ENCODE data around the gene STPG4. TPM values are rescaled to one million over a fixed set of nuclear protein-coding genes. Genes with fewer than 3 reads are reported as not detected.
"Not testable (repeated sequence)": the region's sequence is repeated elsewhere in the genome, so short reads cannot be mapped to it uniquely, and the experiment has no call there.

Gene STPG4
- total RNA-seq, 2 donors from 2014 or later = 0.21 TPM; not detected in 1

DNA sequence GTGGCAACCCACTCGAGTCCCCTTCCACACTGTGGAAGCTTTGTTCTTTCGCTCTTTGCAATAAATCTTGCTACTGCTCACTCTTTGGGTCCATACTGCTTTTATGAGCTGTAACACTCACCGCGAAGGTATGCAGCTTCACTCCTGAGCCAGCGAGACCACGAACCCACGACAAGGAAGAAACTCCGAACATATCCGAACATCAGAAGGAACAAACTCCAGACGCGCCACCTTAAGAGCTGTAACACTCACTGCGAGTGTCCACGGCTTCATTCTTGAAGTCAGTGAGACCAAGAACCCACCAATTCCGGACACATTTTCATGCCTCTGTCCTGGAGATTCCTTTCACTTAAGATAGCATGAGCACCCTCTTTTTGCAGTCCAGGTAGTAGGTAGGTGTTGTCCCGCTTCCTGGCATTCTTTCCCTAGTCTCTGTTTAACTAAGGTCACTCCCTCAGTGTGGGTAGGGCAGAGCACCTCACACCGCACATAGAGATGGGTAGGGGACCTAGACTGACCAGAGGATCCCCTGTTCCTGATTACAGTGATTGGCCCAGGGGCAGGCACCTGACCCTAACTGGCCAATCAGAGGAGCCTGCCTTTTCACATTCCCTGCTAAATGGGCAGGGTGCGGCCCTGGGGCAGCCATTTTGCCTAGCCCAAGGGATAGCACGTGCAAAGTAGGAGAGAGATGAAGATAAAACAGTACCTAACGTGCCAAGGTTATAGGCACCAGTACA is 46.7 kb downstream of the STPG4 start:
- not testable (repeated sequence) for H3K4me3 Mint-ChIP-seq; H3K9me3 ChIP-seq (ENCODE audit: control insufficient read depth, low read length, poor library complexity, severe bottlenecking); H3K27me3 Mint-ChIP-seq; H3K36me3 Mint-ChIP-seq (ENCODE audit: low read depth); H3K4me1 Mint-ChIP-seq; ATAC-seq; DNase-seq; H3K27ac Mint-ChIP-seq

DNA sequence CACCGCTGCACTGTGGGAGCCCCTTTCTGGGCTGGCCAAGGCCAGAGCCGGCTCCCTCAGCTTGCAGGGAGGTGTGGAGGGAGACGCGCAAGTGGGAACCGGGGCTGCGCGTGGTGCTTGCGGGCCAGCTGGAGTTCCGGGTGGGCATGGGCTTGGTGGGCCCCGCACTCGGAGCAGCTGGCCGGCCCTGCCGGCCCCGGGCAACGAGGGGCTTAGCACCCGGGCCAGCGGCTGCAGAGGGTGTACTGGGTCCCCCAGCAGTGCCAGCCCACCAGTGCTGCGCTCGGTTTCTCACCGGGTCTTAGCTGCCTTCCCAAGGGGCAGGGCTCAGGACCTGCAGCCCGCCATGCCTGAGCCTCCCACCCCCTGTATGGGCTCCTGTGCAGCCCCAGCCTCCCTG is 47.9 kb downstream of the STPG4 start:
- H3K27ac Mint-ChIP-seq; H3K36me3 Mint-ChIP-seq (ENCODE audit: low read depth); H3K4me1 Mint-ChIP-seq; DNase-seq; H3K4me3 Mint-ChIP-seq; H3K27me3 Mint-ChIP-seq; H3K9me3 ChIP-seq (ENCODE audit: control insufficient read depth, low read length, poor library complexity, severe bottlenecking); ATAC-seq: not testable (repeated sequence)

DNA sequence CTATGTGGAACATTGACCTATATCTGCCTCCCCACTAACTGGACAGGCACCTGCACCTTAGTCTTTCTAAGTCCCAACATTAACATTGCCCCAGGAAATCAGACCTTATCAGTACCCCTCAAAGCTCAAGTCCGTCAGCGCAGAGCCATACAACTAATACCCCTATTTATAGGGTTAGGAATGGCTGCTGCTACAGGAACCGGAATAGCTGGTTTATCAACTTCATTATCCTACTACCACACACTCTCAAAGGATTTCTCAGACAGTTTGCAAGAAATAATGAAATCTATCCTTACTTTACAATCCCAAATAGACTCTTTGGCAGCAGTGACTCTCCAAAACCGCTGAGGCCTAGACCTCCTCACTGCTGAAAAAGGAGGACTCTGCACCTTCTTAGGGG is 48.9 kb downstream of the STPG4 start:
- not testable (repeated sequence) for H3K4me3 Mint-ChIP-seq, ATAC-seq

DNA sequence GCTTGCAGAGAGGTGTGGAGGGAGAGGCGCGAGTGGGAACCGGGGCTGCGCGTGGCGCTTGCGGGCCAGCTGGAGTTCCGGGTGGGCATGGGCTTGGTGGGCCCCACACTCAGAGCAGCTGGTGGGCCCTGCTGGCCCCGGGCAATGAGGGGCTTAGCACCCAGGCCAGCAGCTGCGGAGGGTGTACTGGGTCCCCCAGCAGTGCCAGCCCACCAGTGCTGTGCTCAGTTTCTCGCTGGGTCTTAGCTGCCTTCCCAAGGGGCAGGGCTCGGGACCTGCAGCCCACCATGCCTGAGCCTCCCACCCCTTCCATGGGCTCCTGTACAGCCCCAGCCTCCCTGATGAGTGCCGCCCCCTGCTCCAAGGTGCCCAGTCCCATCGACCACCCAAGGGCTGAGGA is 55.4 kb downstream of the STPG4 start:
- H3K4me1 Mint-ChIP-seq; ATAC-seq; H3K36me3 Mint-ChIP-seq (ENCODE audit: low read depth); H3K27me3 Mint-ChIP-seq; DNase-seq; H3K27ac Mint-ChIP-seq; H3K9me3 ChIP-seq (ENCODE audit: control insufficient read depth, low read length, poor library complexity, severe bottlenecking); H3K4me3 Mint-ChIP-seq: not testable (repeated sequence)

More for the DNA sequence above, 48.9 kb downstream of the STPG4 start:
- DNase-seq; H3K27me3 Mint-ChIP-seq; H3K9me3 ChIP-seq (ENCODE audit: control insufficient read depth, low read length, poor library complexity, severe bottlenecking); H3K27ac Mint-ChIP-seq; H3K36me3 Mint-ChIP-seq (ENCODE audit: low read depth); H3K4me1 Mint-ChIP-seq: not testable (repeated sequence)

GRCh38 chr2:47098953-47099352 is 56.2 kb downstream of the STPG4 start:
- Mint-ChIP-seq H3K36me3 (ENCODE audit: low read depth) (no peaks in the 10 kb centered on the region), H3K27ac (no peak overlapping the region), H3K27me3 (peaks cover 6% of the 10 kb centered on the region), H3K4me3 (no peak overlapping the region), H3K4me1 (peaks cover 2% of the 10 kb centered on the region)
- H3K9me3 ChIP-seq (ENCODE audit: control insufficient read depth, low read length, poor library complexity, severe bottlenecking) = no peaks in the 10 kb centered on the region
- DNase-seq (no peak), ATAC-seq (no peak)

GRCh38 chr2:47097563-47097962 is 57.5 kb downstream of the STPG4 start:
- Mint-ChIP-seq H3K27ac (no peak overlapping the region), H3K4me3 (no peak overlapping the region), H3K27me3 (peaks cover 6% of the 10 kb centered on the region), H3K36me3 (ENCODE audit: low read depth) (no peaks in the 10 kb centered on the region), H3K4me1 (peaks cover 2% of the 10 kb centered on the region)
- ATAC-seq (no peak), DNase-seq (no peak)
- H3K9me3 ChIP-seq (ENCODE audit: control insufficient read depth, low read length, poor library complexity, severe bottlenecking) = no peaks in the 10 kb centered on the region

GRCh38 chr2:47096451-47096850 is 58.7 kb downstream of the STPG4 start:
- peaks cover 6% of the 10 kb centered on the region for H3K27me3 Mint-ChIP-seq
- H3K4me1 Mint-ChIP-seq = no peaks in the 10 kb centered on the region
- no peaks in the 10 kb centered on the region for H3K36me3 Mint-ChIP-seq (ENCODE audit: low read depth)
- H3K9me3 ChIP-seq (ENCODE audit: control insufficient read depth, low read length, poor library complexity, severe bottlenecking) = no peaks in the 10 kb centered on the region
- ATAC-seq (no peak), DNase-seq (no peak)
- no peak overlapping the region for H3K4me3 Mint-ChIP-seq
- no peak overlapping the region for H3K27ac Mint-ChIP-seq

GRCh38 chr2:47095349-47096020 is 59.6 kb downstream of the STPG4 start:
- Mint-ChIP-seq H3K36me3 (ENCODE audit: low read depth) (no peaks in the 10 kb centered on the region), H3K27ac (peak overlapping the region; percentile 27), H3K27me3 (peaks cover 6% of the 10 kb centered on the region), H3K4me1 (no peaks in the 10 kb centered on the region), H3K4me3 (no peak overlapping the region)
- DNase-seq (no peak), ATAC-seq (no peak)
- no peaks in the 10 kb centered on the region for H3K9me3 ChIP-seq (ENCODE audit: control insufficient read depth, low read length, poor library complexity, severe bottlenecking)

DNA sequence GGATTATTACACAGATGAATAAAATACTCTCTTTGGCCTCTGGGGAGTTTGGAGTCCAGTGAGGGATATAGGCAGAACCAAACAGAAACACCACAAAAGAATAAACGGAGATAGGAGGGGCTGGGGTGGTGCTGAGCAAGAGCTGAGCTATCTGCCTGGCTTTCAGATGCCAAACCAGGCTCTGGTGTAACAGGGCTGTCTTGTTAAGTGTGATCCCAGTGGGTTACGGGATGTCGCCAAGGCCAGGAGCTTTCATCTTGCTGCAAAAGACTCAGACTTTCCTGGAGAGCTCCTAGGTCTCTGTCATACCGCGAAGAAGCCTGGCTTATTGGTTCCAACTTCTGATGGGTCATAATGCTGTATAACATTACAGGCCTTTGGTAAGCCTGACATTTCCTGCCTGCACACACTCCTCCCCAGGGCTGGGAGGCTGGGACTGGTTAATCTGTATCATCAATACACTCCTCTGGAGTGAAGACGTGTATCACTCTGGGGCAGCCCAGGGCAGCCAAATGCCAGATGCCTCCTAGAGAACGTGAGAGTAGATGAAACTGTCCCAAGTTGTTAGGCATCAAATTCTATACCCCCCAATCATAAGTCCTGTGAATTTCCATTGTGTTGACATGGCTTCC is 60.5 kb downstream of the STPG4 start:
- H3K27me3 Mint-ChIP-seq = peaks cover 6% of the 10 kb centered on the region
- H3K27ac Mint-ChIP-seq = no peak overlapping the region
- ATAC-seq (no peak), DNase-seq (no peak)
- H3K36me3 Mint-ChIP-seq (ENCODE audit: low read depth) = no peaks in the 10 kb centered on the region
- H3K4me1 Mint-ChIP-seq = no peaks in the 10 kb centered on the region
- H3K9me3 ChIP-seq (ENCODE audit: control insufficient read depth, low read length, poor library complexity, severe bottlenecking) = no peaks in the 10 kb centered on the region
- H3K4me3 Mint-ChIP-seq = no peak overlapping the region

- Mint-ChIP-seq H3K27me3 (peaks cover 6% of the 10 kb centered on the region), H3K4me3 (no peak overlapping the region), H3K27ac (no peak overlapping the region), H3K36me3 (ENCODE audit: low read depth) (no peaks in the 10 kb centered on the region), H3K4me1 (no peaks in the 10 kb centered on the region)
- ATAC-seq (no peak), DNase-seq (no peak)
- no peaks in the 10 kb centered on the region for H3K9me3 ChIP-seq (ENCODE audit: control insufficient read depth, low read length, poor library complexity, severe bottlenecking)
Measured at GRCh38 chr2:47093626-47094025, 61.5 kb downstream of the STPG4 start.

GRCh38 chr2:47092465-47092864 is 62.6 kb downstream of the STPG4 start:
- H3K4me3 Mint-ChIP-seq = no peak overlapping the region
- H3K9me3 ChIP-seq (ENCODE audit: control insufficient read depth, low read length, poor library complexity, severe bottlenecking) = no peaks in the 10 kb centered on the region
- ATAC-seq (no peak), DNase-seq (no peak)
- H3K27me3 Mint-ChIP-seq = peaks cover 6% of the 10 kb centered on the region
- H3K36me3 Mint-ChIP-seq (ENCODE audit: low read depth) = no peaks in the 10 kb centered on the region
- H3K4me1 Mint-ChIP-seq = no peaks in the 10 kb centered on the region
- H3K27ac Mint-ChIP-seq = no peak overlapping the region

GRCh38 chr2:47091118-47091517 is 64.0 kb downstream of the STPG4 start:
- peaks cover 3% of the 10 kb centered on the region for H3K4me1 Mint-ChIP-seq
- no peak for ATAC-seq
- H3K27ac Mint-ChIP-seq = no peak overlapping the region
- peaks cover 11% of the 10 kb centered on the region for H3K27me3 Mint-ChIP-seq
- no peak for DNase-seq
- H3K4me3 Mint-ChIP-seq = no peak overlapping the region
- no peaks in the 10 kb centered on the region for H3K36me3 Mint-ChIP-seq (ENCODE audit: low read depth)
- no peaks in the 10 kb centered on the region for H3K9me3 ChIP-seq (ENCODE audit: control insufficient read depth, low read length, poor library complexity, severe bottlenecking)

DNA sequence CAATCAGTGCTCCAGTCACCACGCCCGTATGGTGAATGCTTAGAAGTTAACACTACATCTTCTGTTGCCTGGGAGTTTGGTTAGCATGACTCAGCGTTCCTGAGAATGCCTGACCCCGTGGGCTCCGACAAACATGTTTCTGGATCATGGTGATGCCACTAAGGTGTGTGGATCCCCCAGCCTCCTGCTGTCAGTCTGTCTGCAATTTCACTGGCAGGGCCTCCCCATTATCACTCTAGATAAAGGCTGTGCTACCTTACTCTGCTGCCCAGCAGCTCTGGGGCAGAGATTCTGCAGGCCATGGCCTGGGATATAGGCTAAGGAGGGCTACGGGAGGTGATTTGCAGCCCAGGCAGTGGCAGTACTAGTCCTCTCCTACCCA is 66.0 kb downstream of the STPG4 start:
- H3K36me3 Mint-ChIP-seq (ENCODE audit: low read depth) = no peaks in the 10 kb centered on the region
- H3K9me3 ChIP-seq (ENCODE audit: control insufficient read depth, low read length, poor library complexity, severe bottlenecking) = no peaks in the 10 kb centered on the region
- peaks cover 6% of the 10 kb centered on the region for H3K27me3 Mint-ChIP-seq
- no peak for DNase-seq
- H3K27ac Mint-ChIP-seq = no peak overlapping the region
- H3K4me3 Mint-ChIP-seq = no peak overlapping the region
- no peak for ATAC-seq
- peaks cover 13% of the 10 kb centered on the region for H3K4me1 Mint-ChIP-seq
